ENCODE measurements around the gene FER. TPM values are rescaled to one million over a fixed set of nuclear protein-coding genes. Genes with fewer than 3 reads are reported as not detected.

The FER gene
- total and polyA plus RNA-seq, 12 donors: 1.4 to 21.9 (median 14.9) TPM

DNA sequence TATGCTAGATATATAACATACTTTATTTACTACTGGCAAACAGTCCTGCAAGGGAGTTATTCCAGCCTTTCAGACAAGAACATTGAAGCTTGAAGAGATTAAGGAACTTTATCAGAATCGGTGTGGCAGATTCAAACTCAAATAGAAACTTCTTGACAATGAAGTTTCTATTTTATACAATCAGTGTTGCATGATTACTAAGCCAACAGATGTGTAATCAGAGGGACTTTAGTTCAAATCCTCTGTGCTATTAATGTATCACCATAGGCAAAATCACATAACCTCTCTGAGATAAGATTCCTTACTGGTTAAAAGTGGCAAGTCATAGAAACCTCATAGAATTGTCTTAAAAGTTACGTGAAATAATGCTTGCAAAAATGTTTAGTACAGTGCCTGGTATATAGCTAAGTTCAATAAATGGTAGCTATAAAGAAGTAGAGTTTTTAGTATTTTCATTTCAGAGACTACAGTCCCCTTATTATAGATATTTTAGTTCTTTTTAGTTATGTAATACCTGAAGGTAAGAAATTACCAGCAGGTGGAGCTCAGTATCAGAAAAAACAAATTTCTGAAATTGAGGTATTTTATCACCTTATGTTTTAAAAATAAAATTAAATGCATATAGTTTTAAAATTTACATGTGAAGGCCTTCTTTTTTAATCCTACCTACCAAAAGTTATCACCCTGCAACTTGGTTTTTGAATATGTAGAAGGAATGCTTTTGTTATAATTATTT is 172.1 kb downstream of the FER start:
- Histone ChIP-seq H3K4me1 (peaks cover 0 to 3% (median 0%) of the 10 kb centered on the region in 9 donors), H3K36me3 (peaks cover 0 to 3% (median 0%) of the 10 kb centered on the region in 9 donors), H3K9me3 (no peaks in the 10 kb centered on the region), H3K27me3 (no peaks in the 10 kb centered on the region), H3K27ac (no peak overlapping the region), H3K4me3 (no peak overlapping the region)
- TF ChIP-seq, protein P1, sequence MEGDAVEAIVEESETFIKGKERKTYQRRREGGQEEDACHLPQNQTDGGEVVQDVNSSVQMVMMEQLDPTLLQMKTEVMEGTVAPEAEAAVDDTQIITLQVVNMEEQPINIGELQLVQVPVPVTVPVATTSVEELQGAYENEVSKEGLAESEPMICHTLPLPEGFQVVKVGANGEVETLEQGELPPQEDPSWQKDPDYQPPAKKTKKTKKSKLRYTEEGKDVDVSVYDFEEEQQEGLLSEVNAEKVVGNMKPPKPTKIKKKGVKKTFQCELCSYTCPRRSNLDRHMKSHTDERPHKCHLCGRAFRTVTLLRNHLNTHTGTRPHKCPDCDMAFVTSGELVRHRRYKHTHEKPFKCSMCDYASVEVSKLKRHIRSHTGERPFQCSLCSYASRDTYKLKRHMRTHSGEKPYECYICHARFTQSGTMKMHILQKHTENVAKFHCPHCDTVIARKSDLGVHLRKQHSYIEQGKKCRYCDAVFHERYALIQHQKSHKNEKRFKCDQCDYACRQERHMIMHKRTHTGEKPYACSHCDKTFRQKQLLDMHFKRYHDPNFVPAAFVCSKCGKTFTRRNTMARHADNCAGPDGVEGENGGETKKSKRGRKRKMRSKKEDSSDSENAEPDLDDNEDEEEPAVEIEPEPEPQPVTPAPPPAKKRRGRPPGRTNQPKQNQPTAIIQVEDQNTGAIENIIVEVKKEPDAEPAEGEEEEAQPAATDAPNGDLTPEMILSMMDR (IDR thresholded peaks at IDR 0.05): peak in 6 of 9 donors; percentile 28 to 49 (median 34)
- 61 to 72% methylated on average over 2 of the region's 2 CpGs for WGBS, 2 donors
- ATAC-seq (no peak), DNase-seq (no peak)
- intact Hi-C loops (cut with DNase I): loop anchor here in 1 of 10 donors (5.0 kb wide), 1 partner anchor 413 kb away; no protein-coding TSS in a partner anchor

DNA sequence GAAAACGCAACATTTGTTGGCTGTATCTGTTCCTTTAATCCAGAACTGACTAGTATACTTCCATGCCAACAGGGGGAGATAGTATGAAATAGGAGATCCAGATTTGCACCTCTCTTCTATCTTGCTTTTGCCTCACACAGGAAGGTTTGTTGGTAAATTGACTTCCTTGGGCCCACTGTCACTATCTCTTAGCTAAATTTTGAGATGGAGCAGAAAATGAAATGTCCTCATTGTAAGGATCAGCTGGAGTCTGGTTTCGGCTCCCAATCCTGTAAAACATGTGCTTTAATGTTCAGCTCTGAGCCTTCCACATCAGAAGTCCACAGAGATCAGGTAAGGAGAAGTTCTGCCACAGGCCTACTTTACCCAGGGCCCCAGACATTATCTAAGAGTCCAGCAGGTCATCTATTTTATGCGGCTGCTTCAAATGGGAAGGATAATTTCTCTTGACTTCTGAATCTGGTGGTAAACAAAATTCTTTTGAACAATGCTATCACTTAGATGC is 176.8 kb downstream of the FER start:
- TF ChIP-seq, protein P1 (IDR thresholded peaks at IDR 0.05): no peak
- Histone ChIP-seq H3K27me3 (no peaks in the 10 kb centered on the region), H3K27ac (no peak overlapping the region), H3K9me3 (no peaks in the 10 kb centered on the region), H3K4me1 (peaks cover 0 to 6% (median 0%) of the 10 kb centered on the region in 9 donors), H3K4me3 (no peak overlapping the region), H3K36me3 (no peaks in the 10 kb centered on the region)
- ATAC-seq (no peak), DNase-seq (no peak)
- WGBS, 2 donors: 95 to 98% methylated on average over 3 of the region's 3 CpGs
- intact Hi-C loops (cut with DNase I): loop anchor here in 1 of 10 donors (5.0 kb wide), 1 partner anchor 408 kb away; no protein-coding TSS in a partner anchor

DNA sequence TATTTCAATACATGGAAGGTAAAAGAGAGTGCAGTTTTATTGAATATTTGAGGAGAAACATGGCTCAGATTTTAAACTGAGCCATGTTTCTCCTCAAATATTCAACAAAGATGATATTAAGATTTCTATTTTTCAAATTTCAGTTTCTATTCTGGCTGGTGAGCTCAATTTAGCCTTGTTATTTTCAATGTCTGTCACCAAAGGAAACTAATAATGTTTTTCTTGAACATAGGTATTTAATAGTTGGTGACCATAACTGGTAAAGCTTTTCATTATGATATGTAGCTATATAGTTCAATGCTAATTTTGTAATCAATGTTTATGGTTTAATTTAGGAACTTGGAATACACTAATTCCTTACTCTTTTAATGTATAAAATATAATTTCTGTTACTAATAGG is 177.4 kb downstream of the FER start:
- Histone ChIP-seq H3K4me3 (no peak overlapping the region), H3K4me1 (peaks cover 0 to 7% (median 0%) of the 10 kb centered on the region in 9 donors), H3K27ac (no peak overlapping the region), H3K36me3 (no peaks in the 10 kb centered on the region), H3K9me3 (no peaks in the 10 kb centered on the region), H3K27me3 (no peaks in the 10 kb centered on the region)
- TF ChIP-seq, protein P1 (IDR thresholded peaks at IDR 0.05): no peak
- intact Hi-C loops (cut with DNase I): no loop called here
- DNase-seq: no peak
- no peak for ATAC-seq

DNA sequence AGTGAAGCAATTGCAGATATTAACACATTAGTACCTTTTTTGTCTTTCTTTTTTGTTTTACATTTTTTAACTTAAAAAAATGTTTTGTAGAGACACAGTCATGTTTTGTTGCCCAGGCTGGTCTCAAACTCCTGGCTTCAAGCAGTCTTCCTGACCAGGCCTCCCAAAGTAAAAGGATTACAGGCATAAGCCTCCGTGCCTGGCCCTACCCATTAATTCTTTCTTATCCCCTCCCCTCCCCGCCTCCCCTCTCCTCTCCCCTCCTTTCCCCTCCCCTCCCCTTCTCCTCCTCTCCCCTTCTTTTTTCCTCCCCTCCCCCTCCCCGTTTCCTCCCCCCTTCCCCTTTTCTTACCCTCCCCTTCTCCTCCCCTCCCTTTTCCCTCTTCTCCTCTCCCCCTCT is 182.4 kb downstream of the FER start:
- Histone ChIP-seq H3K4me1 (peaks cover 0 to 12% (median 0%) of the 10 kb centered on the region in 9 donors), H3K36me3 (peaks cover 0 to 13% (median 0%) of the 10 kb centered on the region in 9 donors), H3K9me3 (peaks cover 0 to 23% (median 0%) of the 10 kb centered on the region in 11 donors), H3K4me3 (no peak overlapping the region), H3K27ac (no peak overlapping the region), H3K27me3 (no peaks in the 10 kb centered on the region)
- ATAC-seq: no peak
- TF ChIP-seq, protein P1 (IDR thresholded peaks at IDR 0.05): no peak
- intact Hi-C loops (cut with DNase I): no loop called here
- 93 to 94% methylated on average over 3 of the region's 3 CpGs for WGBS, 2 donors
- no peak for DNase-seq

All from heart right ventricle (tissue), 16 donors.